Measurements from ENCODE around the gene CT45A2.
"Not testable (repeated sequence)": the region's sequence is repeated elsewhere in the genome, so short reads cannot be mapped to it uniquely, and the experiment has no call there.

Gene CT45A2

GRCh38 chrX:135819912-135820311 lies at the start of gene CT45A2:
Gene CT45A2, minus strand, starts transcription at chrX:135820012. Its CDS starts 3,747 bp downstream, at chrX:135816265.
- not testable (repeated sequence) for FAIRE-seq; DNase-seq (ENCODE audit: insufficient read length, low spot score)

- DNase-seq (ENCODE audit: insufficient read length, low spot score); FAIRE-seq: not testable (repeated sequence)
Observed at GRCh38 chrX:135854438-135854837, 34.6 kb upstream of the CT45A2 start, which contains the start of gene CT45A8. Gene CT45A8, minus strand, starts transcription at chrX:135854538. Its CDS starts 3,755 bp downstream, at chrX:135850783.

GRCh38 chrX:135837180-135837579 lies 17.4 kb upstream of the CT45A2 start, which contains the start of gene CT45A7:
Gene CT45A7, minus strand, starts transcription at chrX:135837280. Its CDS starts 3,747 bp downstream, at chrX:135833533.
- FAIRE-seq; DNase-seq (ENCODE audit: insufficient read length, low spot score): not testable (repeated sequence)

- not testable (repeated sequence) for DNase-seq (ENCODE audit: insufficient read length, low spot score); FAIRE-seq
Observed at GRCh38 chrX:135802687-135803086, 17.1 kb downstream of the CT45A2 start, which contains the start of gene CT45A6. Gene CT45A6, minus strand, starts transcription at chrX:135802787. Its CDS starts 3,794 bp downstream, at chrX:135798993.

- not testable (repeated sequence) for DNase-seq (ENCODE audit: insufficient read length, low spot score); FAIRE-seq
Observed at GRCh38 chrX:135785403-135785802, 34.4 kb downstream of the CT45A2 start, which contains the start of gene CT45A5. Gene CT45A5, minus strand, starts transcription at chrX:135785503. Its CDS starts 3,774 bp downstream, at chrX:135781729.

- FAIRE-seq = not testable (repeated sequence)
Observed at GRCh38 chrX:135768091-135768490, 51.7 kb downstream of the CT45A2 start, which contains the start of gene CT45A3. Gene CT45A3, minus strand, starts transcription at chrX:135768191. Its CDS starts 3,747 bp downstream, at chrX:135764444.

More at GRCh38 chrX:135768091-135768490, 51.7 kb downstream of the CT45A2 start, which contains the start of gene CT45A3:
- not testable (repeated sequence) for DNase-seq (ENCODE audit: insufficient read length, low spot score)

Measured in H54 (cell line).